Liver (tissue), 9 donors: ENCODE data around the gene WDR37. TPM values are rescaled to one million over a fixed set of nuclear protein-coding genes. Genes with fewer than 3 reads are reported as not detected.

Source experiments
- DNase-seq: peaks from one replicate; pipeline ENCODE4 v3.0.0-alpha.2; 2017; ENCODE audit warnings: low spot score
- H3K27ac ChIP-seq, 2 donors: one replicate each; pipeline ENCODE4 v1.7.0; 2013; ENCODE audit warnings: inconsistent platforms in 2 of 2, low read length in 2 of 2, control low read depth in 1 of 2, low read depth in 1 of 2, mild to moderate bottlenecking in 1 of 2
- H3K27me3 ChIP-seq, 4 donors: one replicate each; pipeline versions ENCODE4 v1.6.1 to v1.7.0; 2013; ENCODE audit warnings: low read length in 3 of 4, inconsistent platforms in 1 of 4, mild to moderate bottlenecking in 1 of 4, moderate library complexity in 1 of 4; ENCODE audit not compliant: control insufficient read depth in 4 of 4, insufficient read depth in 4 of 4
- H3K36me3 ChIP-seq, 4 donors: one replicate each; pipeline versions ENCODE4 v1.6.1 to v1.7.0; 2013; ENCODE audit warnings: low read length in 3 of 4, mild to moderate bottlenecking in 3 of 4, low read depth in 1 of 4, moderate library complexity in 1 of 4; ENCODE audit not compliant: control insufficient read depth in 4 of 4, insufficient read depth in 3 of 4
- H3K4me1 ChIP-seq, 4 donors: one replicate each; pipeline versions ENCODE4 v1.6.1 to v1.7.0; 2013; ENCODE audit warnings: low read length in 3 of 4, mild to moderate bottlenecking in 3 of 4, moderate library complexity in 1 of 4; ENCODE audit not compliant: control insufficient read depth in 4 of 4, insufficient read depth in 4 of 4
- H3K4me3 ChIP-seq, 3 donors: one replicate each; pipeline versions ENCODE4 v1.6.1 to v1.7.0; 2013; ENCODE audit warnings: low read length in 3 of 3, control low read depth in 1 of 3, low read depth in 1 of 3, mild to moderate bottlenecking in 1 of 3
- H3K9ac ChIP-seq, 2 donors: one replicate each; pipeline ENCODE4 v1.7.0; 2013; ENCODE audit warnings: low read length in 2 of 2, mild to moderate bottlenecking in 2 of 2, moderate library complexity in 2 of 2, control low read depth in 1 of 2, low read depth in 1 of 2
- H3K9me3 ChIP-seq, 4 donors: one replicate each; pipeline versions ENCODE4 v1.6.1 to v1.7.0; 2013; ENCODE audit warnings: low read length in 3 of 4; ENCODE audit not compliant: control insufficient read depth in 4 of 4
- EGR1 ChIP-seq, 2 donors: IDR thresholded peaks; 2 replicates each; pipeline ENCODE4 v1.6.1; 2016 to 2018; ENCODE audit warnings: antibody characterized with exemption in 2 of 2, low read depth in 2 of 2
- FOXA1 ChIP-seq: IDR thresholded peaks from 2 replicates; pipeline ENCODE4 v1.6.1; 2016; ENCODE audit warnings: antibody characterized with exemption
- FOXA2 ChIP-seq: IDR thresholded peaks from 2 replicates; pipeline ENCODE4 v1.6.1; 2016; ENCODE audit warnings: antibody characterized with exemption
- GABPA ChIP-seq, 2 donors: IDR thresholded peaks in 1 of 2; conservative IDR thresholded peaks in 1 of 2; 2 replicates each; pipeline ENCODE4 v1.6.1; 2016; ENCODE audit warnings: antibody characterized with exemption in 2 of 2, mild to moderate bottlenecking in 1 of 2, moderate library complexity in 1 of 2
- HNF4A ChIP-seq, 2 donors: conservative IDR thresholded peaks; 2 replicates each; pipeline ENCODE4 v1.6.1; 2016; ENCODE audit warnings: antibody characterized with exemption in 2 of 2, mild to moderate bottlenecking in 2 of 2
- HNF4G ChIP-seq: IDR thresholded peaks from 2 replicates; pipeline ENCODE4 v1.6.1; 2016; ENCODE audit warnings: antibody characterized with exemption
- NR2F2 ChIP-seq: IDR thresholded peaks from 2 replicates; pipeline ENCODE4 v1.6.1; 2016; ENCODE audit warnings: antibody characterized with exemption
- RAD21 ChIP-seq, 2 donors: IDR thresholded peaks; 2 replicates each; pipeline ENCODE4 v1.6.1; 2016; ENCODE audit warnings: antibody characterized with exemption in 2 of 2, mild to moderate bottlenecking in 2 of 2
- RXRA ChIP-seq, 2 donors: IDR thresholded peaks; 2 replicates each; pipeline ENCODE4 v1.6.1; 2017 to 2018; ENCODE audit warnings: antibody characterized with exemption in 2 of 2, mild to moderate bottlenecking in 1 of 2
- SP1 ChIP-seq: IDR thresholded peaks from 2 replicates; pipeline ENCODE4 v1.6.1; 2018; ENCODE audit warnings: antibody characterized with exemption, mild to moderate bottlenecking
- TAF1 ChIP-seq: conservative IDR thresholded peaks from 2 replicates; pipeline ENCODE4 v1.6.1; 2016; ENCODE audit warnings: antibody characterized with exemption, mild to moderate bottlenecking
- YY1 ChIP-seq: IDR thresholded peaks from 2 replicates; pipeline ENCODE4 v1.6.1; 2016; ENCODE audit warnings: antibody characterized with exemption, mild to moderate bottlenecking
- WGBS: extraction: QIAGEN DNeasy Blood & Tissue Kit; methylation state at CpG from one replicate; pipeline ENCODE4 v1.1.7; 2013; 5-methylcytosine and 5-hydroxymethylcytosine counted together
- polyA plus RNA-seq, 2 donors: library from polyadenylated mRNA; stranded (reverse) in 1 of 2; unstranded in 1 of 2; fragments of 200-250 nt in 1 of 2; fragments of >200 nt in 1 of 2; fragmentation: Nextera tagmentation in 1 of 2; extraction: Ambion mirVana in 1 of 2; gene quantifications; one replicate each; pipeline versions ENCODE4 v1.2.1 to v1.2.3, GENCODE V29; 2013 to 2015
- total RNA-seq, 2 donors: library from RNA; depleted of rRNA; stranded (reverse); fragments of >200 nt; gene quantifications; one replicate each; pipeline ENCODE4 v1.2.3, GENCODE V29; 2014
- TF ChIP-seq, protein P1 (sequence below): fragments of 150-350 bp; IDR thresholded peaks from 2 replicates; pipeline ENCODE4 v1.5.1; 2017; ENCODE audit warnings: improper control_type of control experiment, low read depth, low read length; ENCODE audit not compliant: missing input control
- TF ChIP-seq, protein P2 (sequence below): IDR thresholded peaks from 2 replicates; pipeline ENCODE4 v1.6.1; 2016; ENCODE audit warnings: antibody characterized with exemption, mild to moderate bottlenecking
- TF ChIP-seq, protein P3 (sequence below): IDR thresholded peaks from 2 replicates; pipeline ENCODE4 v1.6.1; 2016; ENCODE audit warnings: antibody characterized with exemption
- donor health status: healthy.
- donor health status: healthy.
- donor health status: healthy.
- donor health status: healthy.
- donor health status: healthy.

WDR37 gene
- total and polyA plus RNA-seq, 4 donors, result 3.6 to 12.1 (median 5.6) TPM

DNA sequence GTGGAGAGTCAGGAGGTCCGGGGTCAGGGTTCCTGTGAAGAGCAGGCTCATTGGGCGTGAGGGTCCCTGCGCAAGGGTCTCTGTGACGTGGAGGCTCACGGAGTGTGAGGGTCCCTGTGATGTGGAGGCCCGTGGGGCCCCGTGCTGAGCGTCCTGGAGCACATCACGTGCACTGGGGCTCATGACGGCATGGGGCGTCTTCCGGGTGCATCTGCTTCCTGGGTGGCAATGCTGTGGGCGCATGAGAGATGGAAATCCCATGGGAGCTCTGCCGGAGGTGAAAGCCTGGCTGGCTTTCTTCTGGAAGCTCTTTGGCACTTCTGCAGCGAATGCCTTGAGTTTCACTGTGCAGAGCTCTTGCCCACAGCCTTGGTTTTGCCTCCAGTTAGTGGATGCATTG is 71.4 kb downstream of the WDR37 start:
- Histone ChIP-seq H3K9me3 (no peaks in the 10 kb centered on the region), H3K27me3 (no peaks in the 10 kb centered on the region), H3K4me1 (no peaks in the 10 kb centered on the region), H3K27ac (no peak overlapping the region), H3K4me3 (no peak overlapping the region), H3K36me3 (peaks cover 29 to 68% (median 42%) of the 10 kb centered on the region in 4 donors), H3K9ac (no peak overlapping the region)
- TF ChIP-seq, protein P1, sequence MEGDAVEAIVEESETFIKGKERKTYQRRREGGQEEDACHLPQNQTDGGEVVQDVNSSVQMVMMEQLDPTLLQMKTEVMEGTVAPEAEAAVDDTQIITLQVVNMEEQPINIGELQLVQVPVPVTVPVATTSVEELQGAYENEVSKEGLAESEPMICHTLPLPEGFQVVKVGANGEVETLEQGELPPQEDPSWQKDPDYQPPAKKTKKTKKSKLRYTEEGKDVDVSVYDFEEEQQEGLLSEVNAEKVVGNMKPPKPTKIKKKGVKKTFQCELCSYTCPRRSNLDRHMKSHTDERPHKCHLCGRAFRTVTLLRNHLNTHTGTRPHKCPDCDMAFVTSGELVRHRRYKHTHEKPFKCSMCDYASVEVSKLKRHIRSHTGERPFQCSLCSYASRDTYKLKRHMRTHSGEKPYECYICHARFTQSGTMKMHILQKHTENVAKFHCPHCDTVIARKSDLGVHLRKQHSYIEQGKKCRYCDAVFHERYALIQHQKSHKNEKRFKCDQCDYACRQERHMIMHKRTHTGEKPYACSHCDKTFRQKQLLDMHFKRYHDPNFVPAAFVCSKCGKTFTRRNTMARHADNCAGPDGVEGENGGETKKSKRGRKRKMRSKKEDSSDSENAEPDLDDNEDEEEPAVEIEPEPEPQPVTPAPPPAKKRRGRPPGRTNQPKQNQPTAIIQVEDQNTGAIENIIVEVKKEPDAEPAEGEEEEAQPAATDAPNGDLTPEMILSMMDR, result no peak
- TF ChIP-seq FOXA1 (no peak), HNF4G (no peak), EGR1 (IDR thresholded peaks at IDR 0.05; ENCODE audit: low read depth in 2 of 2) (no peak), FOXA2 (no peak), RAD21 (IDR thresholded peaks at IDR 0.05) (no peak), HNF4A (conservative IDR thresholded peaks at IDR 0.05) (no peak), YY1 (no peak), NR2F2 (no peak)
- TF ChIP-seq, protein P2, sequence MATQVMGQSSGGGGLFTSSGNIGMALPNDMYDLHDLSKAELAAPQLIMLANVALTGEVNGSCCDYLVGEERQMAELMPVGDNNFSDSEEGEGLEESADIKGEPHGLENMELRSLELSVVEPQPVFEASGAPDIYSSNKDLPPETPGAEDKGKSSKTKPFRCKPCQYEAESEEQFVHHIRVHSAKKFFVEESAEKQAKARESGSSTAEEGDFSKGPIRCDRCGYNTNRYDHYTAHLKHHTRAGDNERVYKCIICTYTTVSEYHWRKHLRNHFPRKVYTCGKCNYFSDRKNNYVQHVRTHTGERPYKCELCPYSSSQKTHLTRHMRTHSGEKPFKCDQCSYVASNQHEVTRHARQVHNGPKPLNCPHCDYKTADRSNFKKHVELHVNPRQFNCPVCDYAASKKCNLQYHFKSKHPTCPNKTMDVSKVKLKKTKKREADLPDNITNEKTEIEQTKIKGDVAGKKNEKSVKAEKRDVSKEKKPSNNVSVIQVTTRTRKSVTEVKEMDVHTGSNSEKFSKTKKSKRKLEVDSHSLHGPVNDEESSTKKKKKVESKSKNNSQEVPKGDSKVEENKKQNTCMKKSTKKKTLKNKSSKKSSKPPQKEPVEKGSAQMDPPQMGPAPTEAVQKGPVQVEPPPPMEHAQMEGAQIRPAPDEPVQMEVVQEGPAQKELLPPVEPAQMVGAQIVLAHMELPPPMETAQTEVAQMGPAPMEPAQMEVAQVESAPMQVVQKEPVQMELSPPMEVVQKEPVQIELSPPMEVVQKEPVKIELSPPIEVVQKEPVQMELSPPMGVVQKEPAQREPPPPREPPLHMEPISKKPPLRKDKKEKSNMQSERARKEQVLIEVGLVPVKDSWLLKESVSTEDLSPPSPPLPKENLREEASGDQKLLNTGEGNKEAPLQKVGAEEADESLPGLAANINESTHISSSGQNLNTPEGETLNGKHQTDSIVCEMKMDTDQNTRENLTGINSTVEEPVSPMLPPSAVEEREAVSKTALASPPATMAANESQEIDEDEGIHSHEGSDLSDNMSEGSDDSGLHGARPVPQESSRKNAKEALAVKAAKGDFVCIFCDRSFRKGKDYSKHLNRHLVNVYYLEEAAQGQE, result no peak
- TF ChIP-seq, protein P3, sequence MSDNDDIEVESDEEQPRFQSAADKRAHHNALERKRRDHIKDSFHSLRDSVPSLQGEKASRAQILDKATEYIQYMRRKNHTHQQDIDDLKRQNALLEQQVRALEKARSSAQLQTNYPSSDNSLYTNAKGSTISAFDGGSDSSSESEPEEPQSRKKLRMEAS, result no peak
- peak; percentile 27 for DNase-seq
- 93% methylated on average over 15 of the region's 15 CpGs for WGBS

DNA sequence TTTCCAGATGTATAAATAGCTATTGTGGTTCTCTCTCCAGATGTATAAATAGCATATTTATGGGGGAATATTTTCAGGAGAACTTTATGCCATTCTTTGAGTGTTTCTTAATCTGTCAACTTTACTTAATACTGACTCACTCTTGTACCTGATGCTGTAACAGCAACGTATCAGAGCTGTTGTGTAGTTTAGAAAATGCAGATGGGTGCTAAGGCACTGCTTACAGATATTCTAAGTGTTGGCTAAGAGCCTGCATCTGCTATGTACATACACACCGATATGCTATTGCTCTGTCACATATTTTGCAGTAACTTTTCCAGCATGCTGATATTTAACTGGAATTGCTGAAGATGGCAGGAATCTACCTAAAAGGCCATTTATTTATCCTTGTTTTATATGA is 71.9 kb downstream of the WDR37 start:
- Histone ChIP-seq H3K4me3 (no peak overlapping the region), H3K36me3 (peaks cover 29 to 68% (median 41%) of the 10 kb centered on the region in 4 donors), H3K9me3 (no peaks in the 10 kb centered on the region), H3K27me3 (no peaks in the 10 kb centered on the region), H3K9ac (no peak overlapping the region), H3K4me1 (no peaks in the 10 kb centered on the region), H3K27ac (no peak overlapping the region)
- WGBS, result 89% methylated on average over 2 of the region's 2 CpGs
- no peak for TF ChIP-seq GABPA (IDR thresholded peaks at IDR 0.05 in 1 of 2, conservative IDR thresholded peaks at IDR 0.05 in 1 of 2)
- TF ChIP-seq EGR1 (IDR thresholded peaks at IDR 0.05; ENCODE audit: low read depth in 2 of 2), result no peak
- TF ChIP-seq HNF4A (conservative IDR thresholded peaks at IDR 0.05), result no peak
- TF ChIP-seq FOXA2, result no peak
- TF ChIP-seq RXRA (IDR thresholded peaks at IDR 0.05), result no peak
- no peak for TF ChIP-seq NR2F2
- TF ChIP-seq, protein P1, result no peak
- TF ChIP-seq SP1, result no peak
- no peak for TF ChIP-seq TAF1
- no peak for DNase-seq
